ENCODE measurements around the gene PRKG1. TPM values are rescaled to one million over a fixed set of nuclear protein-coding genes. Genes with fewer than 3 reads are reported as not detected.

The PRKG1 gene
- total RNA-seq, 4 donors from 2014 or later = 26.5 to 72.3 (median 58.1) TPM

- Histone ChIP-seq H3K27ac (no peak overlapping the region), H3K9me3 (no peaks in the 10 kb centered on the region), H3K27me3 (no peaks in the 10 kb centered on the region), H3K4me1 (no peaks in the 10 kb centered on the region), H3K4me3 (replicated peaks in 1 of 3) (no peak overlapping the region), H3K36me3 (no peaks in the 10 kb centered on the region)
- no peak for TF ChIP-seq POLR2A (IDR thresholded peaks at IDR 0.05)
- DNase-seq = no peak
- intact Hi-C loops (cut with DNase I) = no loop called here
- WGBS, 2 donors = 78 to 82% methylated on average over 4 of the region's 4 CpGs
These were observed 1223.5 kb downstream of the PRKG1 start for GRCh38 chr10:52297747-52298146.

- Histone ChIP-seq H3K36me3 (no peaks in the 10 kb centered on the region), H3K4me1 (no peaks in the 10 kb centered on the region), H3K9me3 (no peaks in the 10 kb centered on the region), H3K4me3 (replicated peaks in 1 of 3) (no peak overlapping the region), H3K27me3 (no peaks in the 10 kb centered on the region), H3K27ac (no peak overlapping the region)
- no peak for TF ChIP-seq POLR2A (IDR thresholded peaks at IDR 0.05)
- TF ChIP-seq CTCF (IDR thresholded peaks at IDR 0.05) = no peak
- WGBS, 2 donors = 79 to 87% methylated on average over 4 of the region's 4 CpGs
- DNase-seq = no peak
- intact Hi-C loops (cut with DNase I) = no loop called here
These were observed 1226.5 kb downstream of the PRKG1 start for GRCh38 chr10:52300599-52301277.

GRCh38 chr10:52308251-52309031 lies 1234.2 kb downstream of the PRKG1 start:
- no peaks in the 10 kb centered on the region for H3K36me3 ChIP-seq
- H3K9me3 ChIP-seq = no peaks in the 10 kb centered on the region
- 3 to 4% methylated on average over 28 to 38 of the region's 40 CpGs for WGBS, 2 donors
- DNase-seq = peak; percentile 43 to 51
- no peak overlapping the region for H3K27ac ChIP-seq
- intact Hi-C loops (cut with DNase I) = no loop called here
- H3K4me3 ChIP-seq (replicated peaks in 1 of 3) = peak overlapping the region in 2 of 3 donors; percentile 36 to 43
- no peaks in the 10 kb centered on the region for H3K27me3 ChIP-seq
- peak in 4 of 6 experiments; percentile 42 to 68 (median 67) for TF ChIP-seq CTCF (IDR thresholded peaks at IDR 0.05)
- no peak for TF ChIP-seq POLR2A (IDR thresholded peaks at IDR 0.05)
- peaks cover 0 to 12% of the 10 kb centered on the region in 2 donors for H3K4me1 ChIP-seq

GRCh38 chr10:52312942-52313255 lies 1238.6 kb downstream of the PRKG1 start:
- Histone ChIP-seq H3K27ac (no peak overlapping the region), H3K4me1 (peaks cover 0 to 28% of the 10 kb centered on the region in 2 donors), H3K36me3 (no peaks in the 10 kb centered on the region), H3K9me3 (no peaks in the 10 kb centered on the region), H3K27me3 (no peaks in the 10 kb centered on the region), H3K4me3 (replicated peaks in 1 of 3) (no peak overlapping the region)
- 16 to 17% methylated on average over 3 of the region's 3 CpGs for WGBS, 2 donors
- intact Hi-C loops (cut with DNase I) = loop anchor here (10.0 kb wide), 1 partner anchor 172 kb away; no protein-coding TSS in a partner anchor
- DNase-seq = no peak
- no peak for TF ChIP-seq CTCF (IDR thresholded peaks at IDR 0.05)
- no peak for TF ChIP-seq POLR2A (IDR thresholded peaks at IDR 0.05)

GRCh38 chr10:52313256-52313932 lies 1239.1 kb downstream of the PRKG1 start:
- 3 to 5% methylated on average over 26 of the region's 26 CpGs for WGBS, 2 donors
- peaks cover 0 to 27% of the 10 kb centered on the region in 2 donors for H3K4me1 ChIP-seq
- H3K4me3 ChIP-seq (replicated peaks in 1 of 3) = peak overlapping the region in 2 of 3 donors; percentile 32 to 64
- no peaks in the 10 kb centered on the region for H3K27me3 ChIP-seq
- no peak overlapping the region for H3K27ac ChIP-seq
- peak in 1 of 2 donors; percentile 2 for DNase-seq
- intact Hi-C loops (cut with DNase I) = loop anchor here (10.0 kb wide), 1 partner anchor 171 kb away; no protein-coding TSS in a partner anchor
- TF ChIP-seq POLR2A (IDR thresholded peaks at IDR 0.05) (no peak), CTCF (IDR thresholded peaks at IDR 0.05) (no peak)
- H3K9me3 ChIP-seq = no peaks in the 10 kb centered on the region
- no peaks in the 10 kb centered on the region for H3K36me3 ChIP-seq
